ENCODE data around the gene FAM222A. TPM values are rescaled to one million over a fixed set of nuclear protein-coding genes. Genes with fewer than 3 reads are reported as not detected.

Gene FAM222A
- total RNA-seq, 1 experiment from 2014 or later, result 12.8 TPM

DNA sequence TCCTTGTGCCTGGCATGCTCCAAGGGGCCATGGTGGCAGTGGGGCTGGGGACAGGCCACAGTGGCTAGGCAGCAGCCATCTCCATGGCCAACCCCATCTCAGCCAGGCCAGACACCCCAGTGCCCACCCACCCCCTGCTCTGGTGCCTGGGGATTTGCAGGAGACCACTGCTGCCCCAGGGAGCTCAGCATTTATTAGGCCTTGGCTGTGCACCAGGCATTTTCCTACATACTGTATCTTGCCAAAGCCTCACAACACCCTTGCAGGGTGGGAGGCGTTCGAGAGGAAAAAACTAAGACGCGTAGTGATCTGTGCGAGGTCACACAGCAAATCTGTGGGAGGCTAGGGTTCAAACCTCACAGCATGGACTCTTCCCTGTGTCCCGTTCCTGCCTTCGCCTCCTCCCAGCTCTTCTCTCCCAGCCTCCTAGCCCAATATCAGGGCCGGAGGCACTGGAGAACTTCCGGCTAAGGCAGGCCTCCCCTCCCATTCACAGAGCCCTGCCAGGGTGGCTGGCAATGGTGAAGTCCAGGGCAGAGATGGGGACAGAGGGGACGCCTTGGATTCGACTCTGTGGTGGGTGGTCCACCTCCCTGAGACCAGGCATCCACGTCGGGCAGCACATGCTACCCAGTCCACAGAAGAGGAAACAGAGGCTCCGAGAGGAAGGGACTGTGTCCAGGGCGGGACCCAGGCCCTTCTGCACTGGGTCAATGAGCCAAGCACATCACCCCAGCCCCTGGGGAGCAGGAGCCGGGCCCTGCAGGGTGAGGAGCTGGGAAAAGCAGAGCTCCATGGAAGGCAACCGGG, 57.4 kb downstream of the FAM222A start:
- Histone ChIP-seq H3K27ac (ENCODE audit: low read length) (no peak overlapping the region), H3K27me3 (ENCODE audit: control insufficient read depth, insufficient read depth, low read length) (no peaks in the 10 kb centered on the region), H3K4me1 (ENCODE audit: control insufficient read depth, insufficient read depth, low read length) (peaks cover 8% of the 10 kb centered on the region), H3K9me3 (ENCODE audit: control insufficient read depth, insufficient read depth, low read depth, low read length) (no peaks in the 10 kb centered on the region), H3K36me3 (ENCODE audit: control insufficient read depth, insufficient read depth, low read length) (no peaks in the 10 kb centered on the region), H3K4me3 (ENCODE audit: low read depth in 2 of 2, low read length in 2 of 2) (no peak overlapping the region)
- POLR2A ChIA-PET, result interaction anchor here (0.6 kb wide), 2 partner anchors 169 to 464 kb away, joined by 12 to 14 read pairs; no protein-coding TSS in a partner anchor
- intact Hi-C loops (cut with micrococcal nuclease; ENCODE audit: unreplicated experiment) (loop anchor here (10.0 kb wide), 1 partner anchor 336 kb away; no protein-coding TSS in a partner anchor), in situ Hi-C loops (cut with HindIII; ENCODE audit: low pct_unique_long_range_greater_than_20kb, low sequenced_read_pairs) (no loop called here)
- ATAC-seq (no peak), DNase-seq (ENCODE audit: low read depth, low spot score) (no peak)
- CTCF ChIA-PET, result no interaction called here
- TF ChIP-seq, protein P1, sequence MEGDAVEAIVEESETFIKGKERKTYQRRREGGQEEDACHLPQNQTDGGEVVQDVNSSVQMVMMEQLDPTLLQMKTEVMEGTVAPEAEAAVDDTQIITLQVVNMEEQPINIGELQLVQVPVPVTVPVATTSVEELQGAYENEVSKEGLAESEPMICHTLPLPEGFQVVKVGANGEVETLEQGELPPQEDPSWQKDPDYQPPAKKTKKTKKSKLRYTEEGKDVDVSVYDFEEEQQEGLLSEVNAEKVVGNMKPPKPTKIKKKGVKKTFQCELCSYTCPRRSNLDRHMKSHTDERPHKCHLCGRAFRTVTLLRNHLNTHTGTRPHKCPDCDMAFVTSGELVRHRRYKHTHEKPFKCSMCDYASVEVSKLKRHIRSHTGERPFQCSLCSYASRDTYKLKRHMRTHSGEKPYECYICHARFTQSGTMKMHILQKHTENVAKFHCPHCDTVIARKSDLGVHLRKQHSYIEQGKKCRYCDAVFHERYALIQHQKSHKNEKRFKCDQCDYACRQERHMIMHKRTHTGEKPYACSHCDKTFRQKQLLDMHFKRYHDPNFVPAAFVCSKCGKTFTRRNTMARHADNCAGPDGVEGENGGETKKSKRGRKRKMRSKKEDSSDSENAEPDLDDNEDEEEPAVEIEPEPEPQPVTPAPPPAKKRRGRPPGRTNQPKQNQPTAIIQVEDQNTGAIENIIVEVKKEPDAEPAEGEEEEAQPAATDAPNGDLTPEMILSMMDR (IDR thresholded peaks at IDR 0.05), result no peak
- TF ChIP-seq TCF7L2 (IDR thresholded peaks at IDR 0.05; ENCODE audit: low read depth, low read length) (no peak), SIN3A (IDR thresholded peaks at IDR 0.05; ENCODE audit: borderline replicate concordance, insufficient read depth, low read depth, low read length) (no peak), POLR2AphosphoS5 (IDR thresholded peaks at IDR 0.05; ENCODE audit: low read depth, low read length) (no peak)
- TF ChIP-seq, protein P2, sequence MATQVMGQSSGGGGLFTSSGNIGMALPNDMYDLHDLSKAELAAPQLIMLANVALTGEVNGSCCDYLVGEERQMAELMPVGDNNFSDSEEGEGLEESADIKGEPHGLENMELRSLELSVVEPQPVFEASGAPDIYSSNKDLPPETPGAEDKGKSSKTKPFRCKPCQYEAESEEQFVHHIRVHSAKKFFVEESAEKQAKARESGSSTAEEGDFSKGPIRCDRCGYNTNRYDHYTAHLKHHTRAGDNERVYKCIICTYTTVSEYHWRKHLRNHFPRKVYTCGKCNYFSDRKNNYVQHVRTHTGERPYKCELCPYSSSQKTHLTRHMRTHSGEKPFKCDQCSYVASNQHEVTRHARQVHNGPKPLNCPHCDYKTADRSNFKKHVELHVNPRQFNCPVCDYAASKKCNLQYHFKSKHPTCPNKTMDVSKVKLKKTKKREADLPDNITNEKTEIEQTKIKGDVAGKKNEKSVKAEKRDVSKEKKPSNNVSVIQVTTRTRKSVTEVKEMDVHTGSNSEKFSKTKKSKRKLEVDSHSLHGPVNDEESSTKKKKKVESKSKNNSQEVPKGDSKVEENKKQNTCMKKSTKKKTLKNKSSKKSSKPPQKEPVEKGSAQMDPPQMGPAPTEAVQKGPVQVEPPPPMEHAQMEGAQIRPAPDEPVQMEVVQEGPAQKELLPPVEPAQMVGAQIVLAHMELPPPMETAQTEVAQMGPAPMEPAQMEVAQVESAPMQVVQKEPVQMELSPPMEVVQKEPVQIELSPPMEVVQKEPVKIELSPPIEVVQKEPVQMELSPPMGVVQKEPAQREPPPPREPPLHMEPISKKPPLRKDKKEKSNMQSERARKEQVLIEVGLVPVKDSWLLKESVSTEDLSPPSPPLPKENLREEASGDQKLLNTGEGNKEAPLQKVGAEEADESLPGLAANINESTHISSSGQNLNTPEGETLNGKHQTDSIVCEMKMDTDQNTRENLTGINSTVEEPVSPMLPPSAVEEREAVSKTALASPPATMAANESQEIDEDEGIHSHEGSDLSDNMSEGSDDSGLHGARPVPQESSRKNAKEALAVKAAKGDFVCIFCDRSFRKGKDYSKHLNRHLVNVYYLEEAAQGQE (IDR thresholded peaks at IDR 0.05; ENCODE audit: insufficient read depth in 1 of 2, low read depth in 2 of 2, low read length in 1 of 2), result no peak
- no TSS peak for BruUV-seq (replicated peaks)

DNA sequence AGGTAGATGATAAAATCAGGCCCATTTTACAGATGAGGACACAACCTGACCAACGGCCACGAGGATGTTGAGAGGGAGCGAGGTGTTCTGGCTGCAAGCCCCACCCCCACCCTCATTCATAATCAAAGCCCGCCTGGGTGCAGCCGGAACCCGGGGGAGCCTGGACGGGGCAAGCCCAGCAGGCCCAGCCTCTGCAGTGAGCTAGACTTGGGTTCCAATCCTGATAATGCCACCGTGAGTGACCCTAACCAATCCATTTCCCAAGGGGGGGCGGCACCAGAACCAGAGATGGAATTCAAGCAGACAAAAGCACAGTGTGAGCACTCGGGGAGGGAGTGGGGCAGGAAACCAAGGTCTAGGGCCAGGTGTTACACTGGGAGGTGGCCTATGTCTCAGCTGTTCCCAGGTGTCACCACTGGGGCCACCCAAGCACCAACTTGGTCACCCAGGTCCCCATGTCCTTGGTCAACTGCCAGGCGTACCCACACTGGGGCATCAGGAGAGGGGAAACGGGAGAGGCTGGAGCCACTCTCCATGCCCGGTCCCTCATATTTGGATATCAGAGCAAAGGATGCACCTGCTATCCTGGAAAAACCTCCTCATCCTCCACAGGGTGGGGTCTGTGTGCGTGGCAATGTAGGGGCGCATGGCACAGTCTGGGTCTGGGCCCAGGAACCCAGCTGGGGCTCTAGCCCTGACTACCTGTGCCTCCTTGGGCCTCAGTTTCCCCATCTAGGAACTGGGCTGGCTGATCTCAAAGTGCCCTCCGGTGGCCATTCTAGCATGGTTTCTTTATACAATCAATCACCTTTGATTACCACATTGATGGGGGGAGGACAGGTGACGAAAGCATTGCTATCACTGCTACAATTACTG, 58.4 kb downstream of the FAM222A start:
- intact Hi-C loops (cut with micrococcal nuclease; ENCODE audit: unreplicated experiment), result loop anchor here (10.0 kb wide), 1 partner anchor 337 kb away; no protein-coding TSS in a partner anchor
- ChIA-PET CTCF (interaction anchor here (0.5 to 1.2 kb wide), 3 partner anchors 10 to 638 kb away, joined by 5 to 7 read pairs (median 6); no protein-coding TSS in a partner anchor), POLR2A (no interaction called here)
- TF ChIP-seq TCF7L2 (IDR thresholded peaks at IDR 0.05; ENCODE audit: low read depth, low read length), result no peak
- TF ChIP-seq, protein P1 (IDR thresholded peaks at IDR 0.05), result no peak; the same call in 1 of the 2 replicates
- no peak for TF ChIP-seq POLR2AphosphoS5 (IDR thresholded peaks at IDR 0.05; ENCODE audit: low read depth, low read length)
- no peak for TF ChIP-seq SIN3A (IDR thresholded peaks at IDR 0.05; ENCODE audit: borderline replicate concordance, insufficient read depth, low read depth, low read length)
- TF ChIP-seq, protein P2 (IDR thresholded peaks at IDR 0.05; ENCODE audit: insufficient read depth in 1 of 2, low read depth in 2 of 2, low read length in 1 of 2), result no peak
- in situ Hi-C loops (cut with HindIII; ENCODE audit: low pct_unique_long_range_greater_than_20kb, low sequenced_read_pairs), result no loop called here
- Histone ChIP-seq H3K27me3 (ENCODE audit: control insufficient read depth, insufficient read depth, low read length) (no peaks in the 10 kb centered on the region), H3K9me3 (ENCODE audit: control insufficient read depth, insufficient read depth, low read depth, low read length) (no peaks in the 10 kb centered on the region), H3K4me3 (ENCODE audit: low read depth in 2 of 2, low read length in 2 of 2) (no peak overlapping the region), H3K4me1 (ENCODE audit: control insufficient read depth, insufficient read depth, low read length) (peaks cover 8% of the 10 kb centered on the region), H3K36me3 (ENCODE audit: control insufficient read depth, insufficient read depth, low read length) (no peaks in the 10 kb centered on the region), H3K27ac (ENCODE audit: low read length) (no peak overlapping the region)
- no peak for DNase-seq (ENCODE audit: low read depth, low spot score)
- no peak for ATAC-seq
- BruUV-seq (replicated peaks), result no TSS peak
